ELF-1 (cell line): ENCODE data around the gene PCDHB1.

ENCODE experiments used
- DNase-seq: peaks from one replicate; pipeline ENCODE4 v3.0.0-alpha.2; 2016; ENCODE audit warnings: low read depth, low spot score

PCDHB1 gene, protein sequence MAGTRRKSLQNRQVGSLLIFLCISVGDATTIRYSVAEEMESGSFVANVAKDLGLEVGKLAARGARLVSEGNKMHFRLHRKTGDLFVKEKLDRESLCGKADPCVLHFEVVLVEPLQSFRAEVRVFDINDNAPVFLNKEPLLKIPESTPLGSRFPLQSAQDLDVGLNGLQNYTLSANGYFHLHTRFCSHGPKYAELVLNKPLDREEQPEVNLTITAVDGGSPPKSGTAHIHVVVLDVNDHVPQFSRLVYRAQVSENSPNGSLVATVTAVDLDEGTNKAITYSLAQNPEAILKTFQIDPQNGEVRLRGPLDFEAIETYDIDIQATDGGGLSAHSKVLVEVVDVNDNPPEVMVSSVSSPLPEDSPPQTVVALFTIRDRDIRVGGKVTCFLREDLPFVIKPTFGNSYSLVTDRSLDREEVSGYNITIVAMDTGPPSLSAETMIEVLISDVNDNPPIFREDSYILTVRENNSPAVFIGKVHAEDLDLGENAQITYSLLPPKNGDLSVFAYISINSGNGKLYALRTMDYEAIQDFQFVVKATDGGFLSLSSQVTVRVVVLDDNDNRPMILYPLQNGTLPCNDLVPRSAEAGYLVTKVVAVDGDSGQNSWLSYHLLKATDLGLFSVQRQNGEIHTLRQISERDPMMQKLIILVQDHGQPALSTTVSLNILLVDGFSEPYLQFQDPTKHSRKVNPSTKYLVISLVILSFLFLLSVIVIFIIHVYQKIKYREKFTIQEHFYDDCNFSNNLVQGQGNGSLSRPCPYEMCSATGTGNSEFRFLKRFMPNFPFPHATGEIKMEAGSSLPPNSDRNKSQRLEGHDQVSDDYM

DNA sequence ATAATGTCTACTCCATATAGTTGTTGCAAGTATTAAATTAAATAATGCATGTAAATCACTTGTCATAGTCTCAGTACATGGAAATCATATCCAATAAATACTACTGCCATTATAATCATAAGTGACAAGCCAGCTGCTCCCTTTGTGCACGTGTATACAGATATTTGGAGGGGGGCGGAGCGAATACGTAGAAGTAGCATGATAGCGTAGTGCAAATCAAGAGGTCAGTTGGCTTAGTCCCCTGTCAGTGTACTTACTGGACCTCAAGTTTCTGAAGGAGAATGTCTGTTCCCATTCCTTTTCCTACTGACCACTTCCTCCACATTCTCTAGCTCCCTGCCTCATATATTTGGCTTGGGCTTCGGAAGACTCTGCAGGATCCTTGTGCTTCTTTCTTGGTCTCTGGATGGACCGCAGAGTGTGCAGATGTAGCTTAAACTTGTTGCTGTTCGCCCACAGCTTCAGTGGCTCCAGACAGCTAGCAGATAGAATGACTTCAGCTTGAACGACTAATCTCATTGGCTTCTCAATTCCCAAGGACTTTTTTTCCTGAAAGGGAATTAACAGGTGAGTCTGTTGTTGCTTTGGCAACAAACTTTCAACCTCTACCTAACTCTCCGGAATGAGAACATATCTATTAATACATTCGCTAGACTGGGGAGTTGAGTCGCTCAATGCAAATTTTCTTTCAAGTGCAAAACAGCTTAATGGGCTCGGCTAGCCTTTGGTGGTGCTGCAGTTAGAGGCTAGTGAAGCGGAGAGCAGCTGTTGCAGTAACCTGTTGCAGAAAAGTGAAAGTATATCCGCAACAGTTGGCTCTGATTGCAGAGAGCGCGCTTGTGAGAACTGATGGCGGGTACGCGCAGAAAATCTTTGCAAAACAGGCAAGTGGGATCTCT lies at the start of gene PCDHB1:
PCDHB1 (plus strand) TSS at position 753 of the 899 bp plus-strand sequence; CDS start at position 850, 97 bp downstream.
- peak; percentile 60 for DNase-seq

DNA sequence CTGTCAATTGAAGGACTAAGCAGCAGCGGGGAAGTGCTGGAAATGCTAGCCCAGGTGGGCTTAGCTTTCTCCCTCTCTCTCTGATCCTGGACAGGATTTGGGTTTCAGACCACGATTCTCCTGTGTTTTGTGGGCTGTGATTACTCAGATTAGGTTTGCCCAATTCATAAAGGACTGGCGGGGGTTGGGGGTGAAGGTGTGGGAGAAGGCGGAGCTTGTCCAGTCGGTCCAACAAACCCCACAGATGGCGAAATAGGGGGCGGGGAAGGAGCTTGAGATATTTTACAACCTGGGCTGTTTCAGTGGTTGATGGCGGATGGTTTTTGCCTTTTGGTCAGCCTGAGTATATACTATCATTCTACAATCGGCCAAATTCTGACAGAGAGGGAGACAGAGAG lies 49.7 kb upstream of the PCDHB1 start:
- peak; percentile 29 for DNase-seq

- peak; percentile 70 for DNase-seq
Observed at GRCh38 chr5:141001844-141002604, 49.1 kb upstream of the PCDHB1 start.

DNA sequence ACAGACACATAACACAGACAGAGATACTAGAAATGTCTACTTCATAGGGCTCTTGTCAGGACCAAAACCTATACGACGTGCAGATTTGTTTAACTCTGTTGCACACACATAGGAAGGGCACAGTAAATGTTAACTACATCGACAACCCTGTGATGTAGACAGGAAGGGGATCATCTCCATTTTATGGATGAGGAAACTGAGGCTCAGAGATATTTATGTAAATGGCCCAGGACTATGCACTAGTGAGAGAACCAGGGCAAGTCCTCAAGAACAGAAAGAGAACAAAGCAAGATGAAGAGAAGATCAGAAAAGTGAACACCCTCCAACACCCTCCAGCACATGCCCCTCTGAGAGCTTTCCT lies 48.6 kb upstream of the PCDHB1 start:
- no peak for DNase-seq

DNA sequence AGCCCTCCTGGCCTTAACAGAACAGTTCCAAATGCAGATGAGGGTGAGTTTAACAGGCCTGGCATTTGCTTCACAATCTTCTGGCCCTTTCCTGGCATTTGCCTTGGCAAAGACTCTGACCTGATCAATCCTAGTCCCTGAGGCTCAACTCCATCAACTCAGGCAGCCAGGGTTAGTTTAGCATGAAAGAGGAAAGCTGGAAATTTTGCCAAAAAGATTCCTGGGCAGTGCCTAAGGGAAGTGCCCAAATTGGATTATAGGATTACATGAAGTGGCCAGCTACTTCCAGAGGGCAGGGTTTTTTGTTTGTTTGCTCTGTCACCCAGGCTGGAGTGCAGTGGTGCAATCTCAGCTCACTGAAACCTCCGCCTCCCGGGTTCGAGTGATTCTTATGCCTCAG lies 48.1 kb upstream of the PCDHB1 start:
- no peak for DNase-seq

DNA sequence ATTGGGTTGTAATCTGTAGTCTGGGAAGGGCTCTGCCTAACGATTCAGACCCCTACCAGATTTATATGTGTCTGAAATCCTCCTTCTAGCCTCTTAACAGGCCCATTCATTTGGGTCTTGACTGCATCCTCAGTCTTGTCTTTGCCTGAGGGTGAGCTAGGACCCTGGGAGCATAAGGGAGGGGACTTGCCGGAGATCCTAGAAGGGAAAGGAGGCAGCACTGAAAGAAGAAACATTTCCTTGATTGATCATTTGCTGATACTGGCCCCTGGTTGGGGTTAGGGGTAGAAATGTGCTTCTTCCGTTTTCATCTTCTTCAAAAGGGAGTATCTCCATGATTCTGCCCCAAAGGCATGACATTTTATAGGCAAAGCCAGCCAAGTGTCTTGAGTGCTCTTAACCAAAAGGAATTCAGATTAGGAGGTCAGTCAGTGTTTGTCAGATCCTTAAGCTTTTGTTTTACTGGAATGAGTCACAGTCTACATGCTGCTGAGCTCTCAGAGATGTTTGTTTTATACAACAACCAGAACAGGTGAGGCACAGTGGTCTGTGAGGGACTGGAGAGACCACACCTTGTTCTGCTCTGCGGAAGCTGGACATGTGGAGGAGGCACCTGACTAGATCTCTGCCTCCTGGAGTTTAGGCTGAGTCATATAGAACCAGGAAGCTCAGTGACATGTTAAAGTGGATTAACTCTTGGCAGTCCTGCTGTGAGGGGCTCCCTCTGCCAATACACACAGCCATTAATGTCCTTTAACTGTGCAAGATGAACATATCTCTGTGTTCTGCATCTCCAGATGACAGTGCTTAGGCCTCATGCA lies 47.2 kb upstream of the PCDHB1 start:
- peak; percentile 81 for DNase-seq

DNA sequence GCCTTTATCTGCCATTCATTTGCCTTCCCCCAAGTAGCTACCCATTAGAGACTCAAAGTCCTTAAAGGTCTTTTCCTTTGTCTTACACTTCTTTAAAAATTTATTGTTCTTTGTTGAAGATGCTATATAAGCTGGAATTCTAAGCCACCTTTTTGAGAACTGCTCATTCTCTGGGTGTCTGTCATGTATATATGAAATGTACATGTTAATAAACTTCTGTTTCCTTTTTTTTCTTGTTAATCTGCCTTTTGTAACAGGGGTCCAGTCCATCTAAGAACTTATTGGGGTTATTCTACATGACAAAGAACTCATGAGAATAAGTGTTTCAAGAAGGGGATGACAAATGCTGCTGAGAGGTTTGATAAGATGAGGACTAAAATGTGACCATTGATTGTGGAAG lies 43.4 kb upstream of the PCDHB1 start:
- no peak for DNase-seq

DNA sequence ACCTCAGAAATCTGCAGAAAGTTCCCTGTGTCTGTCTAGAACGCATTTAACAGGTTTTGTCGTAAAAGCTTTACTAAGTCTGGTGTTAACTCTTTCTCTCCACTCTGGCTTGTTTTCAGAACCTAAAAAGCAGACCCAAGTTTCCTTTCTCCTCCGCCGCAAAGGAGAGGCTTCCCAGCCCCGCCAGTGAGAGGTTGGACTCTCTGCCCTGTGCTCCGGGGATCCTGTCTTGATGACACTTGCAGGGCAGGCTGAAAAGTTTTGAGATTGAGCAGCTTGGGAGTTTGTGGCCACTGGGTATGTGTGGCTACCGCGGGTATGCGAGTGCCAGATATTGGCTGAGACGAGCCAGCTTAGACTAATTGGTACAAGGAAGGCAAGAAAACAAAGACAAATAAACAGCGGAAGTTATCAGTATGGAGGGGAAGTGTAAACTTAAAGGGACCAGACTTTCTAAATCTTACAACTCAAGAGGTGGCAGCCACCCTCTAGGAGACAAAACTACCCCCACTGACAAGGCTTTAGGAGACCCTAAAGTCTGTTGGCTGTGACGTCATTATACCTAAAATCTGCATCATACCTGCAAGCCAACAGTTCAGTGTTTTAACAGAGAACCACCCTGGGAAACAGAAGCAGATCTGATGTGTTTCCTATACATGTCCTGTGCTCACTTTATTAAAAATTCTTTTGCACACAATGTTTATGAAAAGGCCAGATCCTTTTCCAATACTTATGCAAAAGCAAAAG lies 41.0 kb upstream of the PCDHB1 start:
- DNase-seq: no peak

DNA sequence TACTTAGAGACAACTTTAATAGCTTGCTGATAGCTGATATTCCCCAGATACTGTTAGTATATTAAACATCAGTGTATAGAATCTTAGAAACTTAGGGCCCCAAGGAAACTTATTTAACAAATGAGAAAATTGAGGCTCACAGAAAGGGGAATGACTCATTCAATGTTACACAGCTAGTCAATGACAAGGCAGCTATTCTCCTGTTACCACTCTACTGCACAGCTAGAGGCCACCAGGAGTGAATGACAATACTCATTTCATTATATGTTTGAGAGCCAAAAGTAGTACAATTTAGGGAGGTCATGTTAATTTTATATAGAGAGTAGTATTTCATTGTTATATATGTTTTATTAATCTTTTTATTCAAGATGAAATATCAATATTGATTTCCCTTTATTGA lies 33.2 kb upstream of the PCDHB1 start:
- DNase-seq: no peak

DNA sequence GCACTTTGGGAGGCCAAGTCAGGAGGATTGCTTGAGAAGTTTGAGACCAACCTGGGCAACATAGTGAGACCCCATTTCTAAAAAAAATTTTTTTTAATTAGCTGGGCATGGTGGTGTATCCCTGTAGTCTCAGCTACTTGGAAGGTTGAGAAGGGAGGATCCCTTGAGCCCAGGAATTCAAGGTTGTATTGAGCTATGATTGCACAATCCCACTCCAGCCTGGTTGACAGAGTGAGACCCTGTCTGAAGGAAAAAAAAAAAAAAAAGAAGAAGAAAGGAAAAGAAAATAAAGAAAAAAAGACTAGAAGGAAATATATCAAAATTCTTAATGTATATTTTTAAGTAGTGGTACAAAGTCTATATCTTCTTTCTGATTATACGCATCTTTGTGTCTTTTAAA lies 28.8 kb upstream of the PCDHB1 start:
- DNase-seq: no peak

GRCh38 chr5:141031006-141031405 lies 20.2 kb upstream of the PCDHB1 start:
- DNase-seq: no peak

DNA sequence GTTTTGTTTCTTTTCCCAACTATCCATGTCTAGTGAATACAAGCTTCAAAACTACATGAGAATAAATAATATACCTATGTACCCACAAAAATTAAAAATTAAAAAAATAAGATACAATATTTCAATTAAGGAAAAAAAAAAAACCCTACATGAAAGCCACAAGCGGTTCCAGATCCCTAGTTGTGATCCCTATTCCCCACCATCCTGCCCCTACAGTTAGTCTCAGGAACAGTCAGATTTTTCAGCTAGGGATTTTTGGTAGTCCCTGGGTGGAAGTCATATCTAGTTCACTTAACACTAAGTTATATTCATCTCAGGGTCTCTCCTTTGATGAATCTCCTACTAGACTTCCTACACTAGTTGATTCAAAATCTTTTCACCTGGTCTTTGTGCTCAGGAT lies 18.5 kb upstream of the PCDHB1 start:
- DNase-seq: no peak

GRCh38 chr5:141039061-141039460 lies 12.1 kb upstream of the PCDHB1 start:
- DNase-seq: no peak

- DNase-seq: no peak
Observed at GRCh38 chr5:141039517-141039916, 11.7 kb upstream of the PCDHB1 start.

DNA sequence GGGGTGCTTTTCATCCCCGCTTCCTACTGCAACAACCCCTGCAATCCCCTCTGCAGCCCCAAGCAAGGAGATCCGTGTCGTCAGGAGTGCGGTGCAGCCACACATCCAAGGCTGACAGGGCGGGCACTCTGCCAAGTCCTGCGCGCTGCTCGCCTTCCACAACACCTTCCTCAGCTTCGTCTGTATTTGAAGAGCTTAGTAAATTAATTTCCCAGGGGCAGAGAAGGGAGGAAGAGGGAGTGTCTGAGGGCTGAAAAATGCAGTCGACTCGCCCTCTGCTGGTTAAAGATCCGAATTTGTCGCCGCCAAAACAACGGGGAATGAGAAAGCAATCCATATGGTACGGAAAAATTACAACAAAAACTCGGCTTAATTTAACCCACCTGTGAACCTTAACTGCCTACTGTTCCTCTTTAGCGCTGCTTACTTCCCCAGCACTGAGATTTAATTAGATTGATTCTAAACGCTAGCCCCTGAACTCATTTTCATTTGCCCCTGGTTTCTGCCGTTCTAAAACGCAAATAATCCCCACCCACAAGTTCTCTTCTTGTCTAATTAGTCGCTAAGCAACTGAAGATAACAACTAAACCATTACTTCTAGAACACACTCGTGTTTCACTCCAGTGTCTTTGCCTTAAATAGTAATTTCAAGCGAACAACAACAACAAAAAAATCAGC lies 10.9 kb upstream of the PCDHB1 start:
- DNase-seq: peak; percentile 89

DNA sequence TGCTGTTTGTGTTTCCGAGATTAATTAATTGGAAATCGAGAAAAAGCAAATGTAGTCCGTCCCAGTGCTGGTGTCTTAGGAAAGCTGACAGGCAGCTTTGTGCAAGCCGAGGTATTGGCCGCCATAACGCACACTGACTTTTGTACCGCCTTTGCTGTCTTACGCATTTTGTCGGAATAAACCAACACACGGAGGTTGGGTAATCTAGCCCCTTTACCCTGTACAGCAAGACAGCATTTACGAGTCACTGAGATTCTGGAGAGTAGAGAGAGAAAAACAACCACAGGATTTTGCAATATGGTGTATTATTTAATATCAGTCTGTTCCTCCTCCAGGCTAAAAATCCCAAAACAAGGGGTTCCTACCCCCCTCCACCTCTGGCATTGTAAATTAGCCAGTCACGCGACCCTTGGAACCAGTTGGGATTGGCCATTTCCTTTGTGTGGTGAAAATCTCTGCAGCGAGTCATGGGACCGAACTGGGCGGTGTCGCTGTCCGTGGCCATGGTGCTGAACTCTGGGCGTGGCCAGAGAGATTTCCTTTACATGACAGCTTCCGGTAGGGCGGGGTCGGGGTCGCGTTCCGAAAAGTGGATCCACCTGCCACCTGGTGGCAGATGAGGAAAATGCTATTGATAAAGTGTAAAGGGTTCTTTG lies 10.3 kb upstream of the PCDHB1 start:
- peak; percentile 99 for DNase-seq

GRCh38 chr5:141041427-141041785 lies 9.8 kb upstream of the PCDHB1 start:
- DNase-seq: no peak

DNA sequence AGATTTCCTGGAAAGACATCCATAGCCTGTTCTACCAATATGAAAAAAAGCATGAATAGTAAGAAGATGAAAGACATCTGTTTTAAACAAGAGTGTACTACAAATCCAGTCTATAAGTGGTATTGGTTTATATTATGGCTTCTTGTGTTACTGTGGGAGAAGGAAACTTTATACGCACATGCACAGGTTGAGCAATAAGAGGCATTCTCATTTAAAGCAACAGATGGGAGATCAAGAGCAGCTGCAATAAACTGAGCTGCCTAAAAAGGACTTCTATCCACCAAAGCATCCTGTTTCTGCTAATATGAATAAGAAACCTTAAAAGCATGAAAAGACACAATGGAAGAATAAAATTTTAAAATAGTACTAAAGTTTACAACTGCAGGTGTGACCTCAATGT lies 8.6 kb upstream of the PCDHB1 start:
- DNase-seq: no peak

- DNase-seq: peak; percentile 56
Observed at GRCh38 chr5:141051521-141051866, 320 bp downstream of the PCDHB1 start.
